Fibroblast of mammary gland (primary cell): Measurements from ENCODE around the gene SCAPER.
"Not testable (repeated sequence)": the region's sequence is repeated elsewhere in the genome, so short reads cannot be mapped to it uniquely, and the experiment has no call there.

ENCODE experiments used
- DNase-seq: peaks from one replicate; pipeline ENCODE4 v3.0.0-alpha.2; 2010; ENCODE audit warnings: low read depth
- H3K4me3 ChIP-seq: 2 replicates; pipeline ENCODE4 v1.5.1; 2011; ENCODE audit warnings: low read depth, mild to moderate bottlenecking, low read length, moderate library complexity; ENCODE audit not compliant: control insufficient read depth
- CTCF ChIP-seq: conservative IDR thresholded peaks from 2 replicates; pipeline ENCODE4 v1.5.1; 2011; ENCODE audit warnings: low read depth, low read length, inconsistent platforms; ENCODE audit not compliant: control insufficient read depth, insufficient read depth

The SCAPER gene

GRCh38 chr15:76324066-76324465 is 581.1 kb downstream of the SCAPER start:
- DNase-seq = no peak
- TF ChIP-seq CTCF = no peak
- H3K4me3 ChIP-seq = no peak overlapping the region

- TF ChIP-seq CTCF = no peak
- DNase-seq = no peak
- H3K4me3 ChIP-seq = no peak overlapping the region
These were observed 583.5 kb downstream of the SCAPER start for GRCh38 chr15:76321602-76322001.

- no peak for TF ChIP-seq CTCF
- H3K4me3 ChIP-seq = no peak overlapping the region
- no peak for DNase-seq
These were observed 584.0 kb downstream of the SCAPER start for GRCh38 chr15:76321171-76321570.

- H3K4me3 ChIP-seq = no peak overlapping the region
- TF ChIP-seq CTCF = no peak
- DNase-seq = no peak
These were observed 585.1 kb downstream of the SCAPER start for GRCh38 chr15:76320012-76320411.

GRCh38 chr15:76313731-76314130 is 591.4 kb downstream of the SCAPER start:
- no peak overlapping the region for H3K4me3 ChIP-seq
- no peak for DNase-seq
- TF ChIP-seq CTCF = no peak

- not testable (repeated sequence) for DNase-seq, H3K4me3 ChIP-seq
These were observed 592.0 kb downstream of the SCAPER start for GRCh38 chr15:76313175-76313567.

GRCh38 chr15:76312540-76313174 is 592.5 kb downstream of the SCAPER start:
- H3K4me3 ChIP-seq = no peak overlapping the region
- DNase-seq = peak; percentile 43

More at GRCh38 chr15:76312540-76313174, 592.5 kb downstream of the SCAPER start:
- TF ChIP-seq CTCF = no peak
